ENCODE measurements around the gene TEX52. TPM values are rescaled to one million over a fixed set of nuclear protein-coding genes. Genes with fewer than 3 reads are reported as not detected.
"Not testable (repeated sequence)": the region's sequence is repeated elsewhere in the genome, so short reads cannot be mapped to it uniquely, and the experiment has no call there.

TEX52 gene
- total RNA-seq, 1 experiment from 2014 or later, result not detected

DNA sequence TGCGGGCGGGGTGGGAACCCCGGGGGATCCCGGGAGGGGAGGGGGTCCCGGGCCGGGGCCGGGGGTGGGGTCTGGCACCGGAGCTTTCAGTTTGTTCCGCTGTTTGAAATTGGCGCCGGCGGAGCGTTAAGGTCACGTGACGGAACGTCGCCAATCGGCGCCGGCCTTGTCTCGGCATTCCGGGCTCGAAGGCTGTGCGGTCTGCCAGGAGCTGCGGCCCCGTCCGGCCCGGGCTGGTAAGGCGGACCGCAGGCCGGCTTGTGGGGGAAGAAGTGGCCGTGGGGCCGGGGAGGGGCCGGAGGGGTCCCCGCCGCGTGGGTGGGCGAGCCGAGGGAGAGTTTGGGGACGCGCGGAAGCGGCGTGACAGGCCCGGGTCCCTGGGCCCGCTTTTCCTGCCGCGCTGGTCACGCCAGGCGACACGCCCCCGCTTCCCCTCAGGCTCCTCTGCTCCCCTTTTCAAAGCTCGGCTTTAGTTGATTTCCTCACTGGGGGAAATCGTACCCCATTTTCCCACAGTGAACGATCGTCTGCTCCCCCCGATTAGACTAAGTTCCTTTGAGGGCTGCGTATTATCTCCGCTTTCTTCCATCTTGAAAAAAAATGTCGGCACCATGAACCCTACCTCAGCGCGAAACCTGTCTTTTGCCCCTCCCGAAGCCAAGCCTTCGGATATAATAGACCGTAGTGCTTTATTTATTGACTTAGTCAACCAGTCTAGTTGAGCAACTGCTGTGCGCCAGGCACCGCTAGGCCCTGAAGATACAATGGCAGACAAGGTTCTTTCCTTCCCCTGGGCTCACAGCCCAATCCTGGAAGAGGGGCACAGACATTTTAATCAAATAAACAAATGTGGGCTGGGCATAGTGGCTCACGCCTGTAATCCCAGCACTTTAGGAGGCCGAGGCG lies 20.5 kb upstream of the TEX52 start, which contains the start of the genes FOXM1 and RHNO1:
TSS of gene FOXM1 (minus strand) at position 128 of the 906 bp plus-strand sequence. CDS start 2,696 bp downstream, outside the sequence.
TSS of gene RHNO1 (plus strand) at position 177 of the 906 bp plus-strand sequence. CDS start 8,144 bp downstream, outside the sequence.
- DNase-seq (ENCODE audit: low read depth, low spot score), result peak; percentile 86
- in situ Hi-C loops (cut with HindIII; ENCODE audit: low pct_unique_long_range_greater_than_20kb, low sequenced_read_pairs), result no loop called here

DNA sequence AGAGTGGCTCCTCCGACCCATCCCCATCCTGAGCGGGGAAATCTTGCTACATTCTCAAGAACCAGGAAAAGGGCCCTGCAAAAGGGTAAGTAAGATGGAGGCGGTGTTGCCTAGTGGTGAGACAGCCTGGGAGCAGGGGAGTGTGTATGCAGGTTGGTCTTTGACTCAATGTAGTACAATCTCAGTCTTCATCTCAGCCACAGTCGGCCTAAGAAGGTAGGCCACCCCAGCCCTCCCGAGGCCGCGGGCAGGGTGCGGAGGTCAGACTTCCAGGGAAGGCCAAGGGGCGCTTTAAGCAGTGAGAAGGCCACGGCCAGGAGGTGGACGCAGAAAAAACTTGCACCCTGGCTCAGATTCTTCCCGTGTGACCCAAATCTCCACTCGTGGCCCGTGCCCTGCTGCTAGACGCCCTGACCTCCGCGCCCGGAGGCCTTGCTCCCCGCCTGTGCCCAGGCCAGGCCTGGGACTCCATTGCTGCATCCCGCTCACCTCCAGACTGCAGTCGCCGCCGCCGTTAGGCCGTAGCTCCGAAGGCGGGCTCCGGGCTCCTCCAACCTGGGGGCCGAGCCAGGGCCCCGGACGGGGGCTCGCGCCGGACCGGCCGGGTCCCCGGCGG lies 19.7 kb upstream of the TEX52 start:
- in situ Hi-C loops (cut with HindIII; ENCODE audit: low pct_unique_long_range_greater_than_20kb, low sequenced_read_pairs), result no loop called here
- no peak for DNase-seq (ENCODE audit: low read depth, low spot score)

DNA sequence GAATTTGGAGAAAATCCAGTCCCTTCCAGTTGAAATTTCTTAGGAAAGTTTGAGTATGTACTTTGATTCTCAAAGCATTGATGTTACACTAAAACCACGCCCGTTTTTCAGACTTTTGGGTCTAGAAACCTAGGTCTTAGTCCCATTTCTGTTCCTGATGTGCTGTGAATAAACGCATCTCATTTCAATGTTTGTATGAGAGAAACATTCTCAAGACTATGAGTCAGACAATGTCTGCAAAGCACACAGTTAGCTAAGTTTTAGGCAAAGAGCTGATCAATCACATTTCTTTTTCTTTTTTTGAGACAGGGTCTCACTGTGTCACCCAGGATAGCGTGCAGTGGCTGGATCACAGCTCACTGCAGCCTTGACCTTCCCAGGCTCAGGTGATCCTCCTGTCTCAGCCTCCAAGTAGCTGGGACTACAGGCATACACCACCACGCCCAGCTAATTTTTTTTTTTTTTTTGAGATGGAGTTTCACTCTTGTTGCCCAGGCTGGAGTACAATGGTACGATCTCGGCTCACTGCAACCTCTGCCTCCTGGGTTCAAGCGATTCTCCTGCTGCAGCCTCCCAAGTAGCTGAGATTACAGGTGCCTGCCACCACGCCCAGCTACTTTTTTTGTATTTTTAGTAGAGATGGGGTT lies 12.3 kb upstream of the TEX52 start:
- DNase-seq (ENCODE audit: low read depth, low spot score); in situ Hi-C loops (cut with HindIII; ENCODE audit: low pct_unique_long_range_greater_than_20kb, low sequenced_read_pairs): not testable (repeated sequence)

DNA sequence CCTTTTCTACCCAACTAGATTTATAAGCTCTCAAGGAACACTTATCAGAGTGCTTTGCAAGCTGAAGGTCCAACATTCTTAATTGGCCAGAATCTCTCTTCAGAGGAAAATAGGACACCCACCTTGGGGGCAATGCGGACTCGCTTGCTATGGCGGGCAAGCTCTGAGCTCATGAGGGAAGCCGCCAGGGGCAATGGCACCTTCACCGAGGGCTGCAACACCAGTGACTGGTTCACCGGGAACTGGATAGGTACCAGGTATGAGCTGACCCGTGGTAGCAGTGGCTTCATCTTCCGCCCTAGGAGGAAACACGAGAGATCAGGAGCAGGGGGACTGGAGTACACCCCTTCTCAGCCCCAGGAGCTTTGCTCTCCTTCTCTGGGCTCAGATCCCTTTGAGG lies 7.4 kb upstream of the TEX52 start:
- in situ Hi-C loops (cut with HindIII; ENCODE audit: low pct_unique_long_range_greater_than_20kb, low sequenced_read_pairs), result no loop called here
- no peak for DNase-seq (ENCODE audit: low read depth, low spot score)

DNA sequence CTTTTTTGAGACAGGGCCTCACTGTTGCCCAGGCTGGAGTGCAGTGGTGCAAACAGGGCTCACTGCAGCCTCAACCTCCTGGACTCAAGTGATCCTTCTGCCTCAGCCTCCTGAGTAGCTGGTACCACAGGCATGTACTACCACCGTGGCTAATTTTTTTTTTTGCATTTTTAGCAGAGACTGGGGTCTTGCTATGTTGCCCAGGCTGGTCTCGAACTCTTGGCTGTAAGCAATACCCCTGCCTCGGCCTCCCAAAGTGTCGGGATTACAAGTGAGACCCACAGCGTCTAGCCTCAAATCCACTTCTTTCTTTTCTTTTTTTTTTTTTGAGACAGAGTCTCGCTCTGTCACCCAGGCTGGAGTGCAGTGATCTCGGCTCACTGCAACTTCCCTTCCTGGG lies 6.6 kb upstream of the TEX52 start:
- DNase-seq (ENCODE audit: low read depth, low spot score); in situ Hi-C loops (cut with HindIII; ENCODE audit: low pct_unique_long_range_greater_than_20kb, low sequenced_read_pairs): not testable (repeated sequence)

DNA sequence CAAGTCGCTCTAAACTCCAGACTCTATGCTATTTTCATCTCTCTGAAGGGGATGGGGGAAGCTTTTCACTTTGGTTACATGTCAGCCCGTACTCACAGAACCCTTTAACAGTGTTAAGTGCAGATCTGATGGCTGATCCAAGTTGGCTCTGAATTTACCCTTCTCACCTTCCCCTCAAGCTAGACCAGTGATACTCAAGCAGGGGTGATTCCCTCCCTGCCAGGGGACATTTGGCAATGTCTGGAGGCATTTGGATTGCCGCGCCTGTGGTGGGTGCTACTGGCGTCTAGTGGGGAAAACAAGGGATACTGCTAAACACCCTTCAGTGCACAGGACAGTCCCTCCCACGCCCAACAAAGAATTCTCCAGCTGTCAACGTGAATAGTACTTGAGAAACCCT lies 6.0 kb upstream of the TEX52 start:
- DNase-seq (ENCODE audit: low read depth, low spot score), result no peak
- in situ Hi-C loops (cut with HindIII; ENCODE audit: low pct_unique_long_range_greater_than_20kb, low sequenced_read_pairs), result no loop called here

DNA sequence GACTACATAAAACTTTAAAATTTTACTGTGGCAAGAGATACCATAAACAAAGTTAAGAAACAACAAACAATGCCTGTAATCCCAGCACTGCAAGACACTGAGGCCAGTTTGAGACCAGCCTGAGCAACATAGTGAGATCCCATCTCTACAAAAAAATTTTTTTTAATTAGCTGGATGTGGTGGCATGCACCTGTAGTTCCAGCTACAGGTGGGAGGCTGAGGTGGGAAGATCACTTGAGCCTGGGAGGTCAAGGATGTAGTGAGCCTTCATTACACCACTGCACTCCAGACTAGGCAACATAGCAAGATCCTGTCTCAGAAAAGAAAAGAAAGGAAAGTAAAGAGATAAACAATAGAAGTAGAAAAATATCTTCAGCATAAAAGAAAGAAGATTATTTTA lies 3.3 kb upstream of the TEX52 start:
- DNase-seq (ENCODE audit: low read depth, low spot score), result no peak
- in situ Hi-C loops (cut with HindIII; ENCODE audit: low pct_unique_long_range_greater_than_20kb, low sequenced_read_pairs), result no loop called here

DNA sequence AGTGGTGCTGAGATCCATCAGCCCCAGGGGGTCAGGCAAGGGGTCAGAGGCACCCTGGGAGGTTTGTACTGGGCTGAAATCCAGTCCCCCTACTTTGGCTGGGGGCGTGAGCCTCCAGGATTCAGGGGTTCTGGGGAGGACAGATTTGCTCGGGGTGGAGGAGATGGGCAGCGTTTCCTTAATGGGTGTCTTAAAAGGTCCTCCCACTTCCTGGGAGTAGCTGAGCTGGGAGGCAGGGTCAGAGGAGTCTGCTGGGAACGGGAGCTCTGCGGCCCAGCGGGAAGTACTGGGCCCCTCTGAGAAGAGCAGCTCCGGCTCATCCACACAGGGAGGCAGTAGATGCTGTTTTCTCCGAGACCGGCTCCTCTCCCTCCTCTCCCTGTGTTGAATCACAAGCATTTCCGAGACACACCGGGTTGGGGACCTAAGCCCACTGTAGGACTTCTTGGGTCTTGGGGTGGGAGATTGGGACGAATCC lies 2.1 kb upstream of the TEX52 start:
- in situ Hi-C loops (cut with HindIII; ENCODE audit: low pct_unique_long_range_greater_than_20kb, low sequenced_read_pairs), result no loop called here
- no peak for DNase-seq (ENCODE audit: low read depth, low spot score)

DNA sequence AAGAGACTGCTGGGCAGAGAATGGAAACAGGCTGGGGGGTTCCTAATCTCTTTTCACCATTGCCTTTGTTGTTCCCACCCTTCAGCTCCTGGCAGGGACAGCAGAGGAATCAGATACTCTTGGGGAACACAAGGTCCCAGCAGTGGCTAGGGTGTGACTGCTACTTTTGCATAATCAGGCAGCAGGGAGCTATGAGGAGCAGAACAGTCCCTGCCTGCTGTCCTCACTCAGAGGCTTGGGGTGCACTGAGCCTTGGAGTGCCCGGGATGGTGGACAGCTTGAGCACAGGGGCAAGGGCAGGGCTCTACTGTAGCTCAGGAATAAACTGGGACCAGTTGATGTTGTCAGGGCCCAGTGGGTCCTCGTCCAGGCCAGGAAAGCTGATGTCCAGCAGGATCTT lies 1.5 kb upstream of the TEX52 start:
- in situ Hi-C loops (cut with HindIII; ENCODE audit: low pct_unique_long_range_greater_than_20kb, low sequenced_read_pairs), result no loop called here
- DNase-seq (ENCODE audit: low read depth, low spot score), result no peak

DNA sequence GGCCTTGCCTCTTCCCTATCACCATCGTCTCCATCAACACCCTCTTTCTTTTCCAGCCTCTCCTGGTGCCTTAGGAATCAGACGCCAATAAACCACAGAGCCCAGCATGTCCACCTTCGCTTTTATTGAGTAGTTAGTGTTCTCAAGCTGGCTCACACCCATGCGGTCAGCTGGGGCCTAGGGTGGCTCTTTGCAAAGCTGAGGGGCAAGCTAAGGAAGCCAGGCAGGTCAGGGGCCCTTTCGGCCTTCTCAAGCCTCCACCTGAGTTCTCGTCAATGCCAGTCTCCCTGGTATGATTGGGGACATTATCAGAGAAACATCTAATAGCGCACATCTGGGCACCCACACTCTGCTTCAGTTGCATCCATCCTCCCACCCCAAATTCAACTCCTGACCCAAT lies 737 bp upstream of the TEX52 start:
- no peak for DNase-seq (ENCODE audit: low read depth, low spot score)
- in situ Hi-C loops (cut with HindIII; ENCODE audit: low pct_unique_long_range_greater_than_20kb, low sequenced_read_pairs), result no loop called here

DNA sequence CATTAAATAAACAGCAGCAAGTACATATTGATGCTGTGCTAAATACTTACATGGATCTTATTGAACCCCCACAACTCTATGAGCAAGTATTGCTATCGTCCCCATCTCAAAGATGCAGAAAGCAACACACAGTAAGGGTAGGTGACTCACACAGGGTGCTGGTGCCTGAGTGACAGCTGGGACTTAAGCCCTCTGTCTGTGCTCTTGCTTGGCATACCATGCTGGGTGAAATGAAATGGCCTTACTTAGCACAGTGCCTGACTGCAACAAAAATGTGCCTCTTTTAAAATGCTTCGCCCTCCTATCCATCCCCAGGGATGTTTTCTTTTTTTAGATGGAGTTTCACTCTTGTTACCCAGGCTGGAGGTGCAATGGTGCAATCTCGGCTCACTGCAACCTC lies 788 bp downstream of the TEX52 start:
- DNase-seq (ENCODE audit: low read depth, low spot score), result no peak
- in situ Hi-C loops (cut with HindIII; ENCODE audit: low pct_unique_long_range_greater_than_20kb, low sequenced_read_pairs), result no loop called here

DNA sequence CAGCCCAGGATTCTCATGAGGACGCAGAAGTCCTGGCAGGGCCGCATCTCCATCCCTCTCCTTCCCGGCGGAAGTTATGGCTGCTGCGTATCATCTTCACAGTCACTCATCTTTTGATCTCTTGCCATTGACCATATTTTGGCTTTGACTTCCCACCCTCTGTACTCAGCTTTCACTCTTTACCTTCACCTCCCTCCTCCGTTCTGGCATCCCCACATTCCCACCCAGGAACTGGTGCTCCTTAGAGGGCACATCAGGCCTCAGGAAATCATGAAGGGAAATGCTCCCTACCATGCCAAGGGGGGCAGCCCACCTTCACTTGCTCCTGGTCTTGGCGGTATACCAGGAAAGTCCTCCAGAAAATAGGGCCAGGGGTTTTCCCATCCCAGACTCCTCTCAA lies 1.3 kb downstream of the TEX52 start:
- in situ Hi-C loops (cut with HindIII; ENCODE audit: low pct_unique_long_range_greater_than_20kb, low sequenced_read_pairs), result no loop called here
- DNase-seq (ENCODE audit: low read depth, low spot score), result no peak

DNA sequence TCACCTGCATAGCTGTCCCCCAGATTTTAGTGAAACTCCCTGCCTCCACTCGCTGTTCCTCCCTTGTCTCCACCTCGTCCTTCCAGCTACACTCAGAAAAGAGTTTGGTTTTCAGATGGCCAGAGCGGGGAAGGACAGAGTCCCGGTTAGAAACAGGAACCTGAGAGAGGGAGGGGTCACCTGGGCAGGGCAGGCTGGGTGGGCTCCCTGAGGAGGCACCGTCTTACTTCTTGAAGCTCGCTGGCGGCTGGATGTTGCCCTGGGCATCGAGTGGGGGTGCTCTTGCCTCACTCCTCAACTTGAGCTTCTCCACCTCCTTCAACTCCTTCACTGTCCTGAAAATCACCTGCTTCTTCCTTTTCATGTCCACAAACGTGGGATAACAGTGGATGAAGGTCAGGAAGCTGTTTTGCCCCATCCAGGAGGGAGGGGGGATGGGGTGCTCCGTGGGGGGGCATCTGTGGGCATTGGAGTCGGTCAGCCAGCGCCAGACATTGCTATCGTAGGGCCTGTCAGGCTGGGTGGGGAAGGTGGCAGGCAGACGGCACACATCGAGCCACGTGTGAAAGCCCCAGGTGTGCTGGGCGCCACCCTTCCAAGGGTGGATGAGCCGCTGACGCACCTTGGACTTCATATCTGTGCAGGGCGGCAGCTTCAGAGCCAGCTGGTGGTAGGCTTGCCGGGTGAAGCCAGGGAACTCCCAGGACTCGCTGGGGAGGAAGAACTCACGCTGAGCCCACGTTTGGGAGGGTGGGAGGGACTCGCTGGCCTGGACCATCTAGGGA lies 2.0 kb downstream of the TEX52 start:
- in situ Hi-C loops (cut with HindIII; ENCODE audit: low pct_unique_long_range_greater_than_20kb, low sequenced_read_pairs), result no loop called here
- DNase-seq (ENCODE audit: low read depth, low spot score), result no peak

DNA sequence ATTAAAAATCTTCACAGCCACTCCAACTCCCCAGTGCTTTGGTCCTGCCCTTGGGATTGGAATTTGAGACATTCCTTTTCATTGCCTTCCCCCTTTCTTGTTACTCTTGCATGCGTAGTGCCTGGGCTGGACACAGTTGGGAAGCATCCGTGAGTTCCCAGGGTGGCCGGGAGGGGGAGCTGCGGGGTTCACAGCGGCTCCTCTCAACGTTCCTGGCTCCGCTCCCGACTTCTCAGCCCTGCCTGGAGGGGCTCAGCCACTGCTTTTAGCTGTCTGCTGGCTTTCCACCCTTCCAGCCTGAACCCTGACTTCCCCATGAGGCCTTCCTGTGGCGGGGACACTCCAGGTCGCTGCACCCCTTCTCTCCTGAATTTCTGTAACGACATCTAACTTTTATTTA lies 3.2 kb downstream of the TEX52 start:
- in situ Hi-C loops (cut with HindIII; ENCODE audit: low pct_unique_long_range_greater_than_20kb, low sequenced_read_pairs), result no loop called here
- peak; percentile 88 for DNase-seq (ENCODE audit: low read depth, low spot score)

DNA sequence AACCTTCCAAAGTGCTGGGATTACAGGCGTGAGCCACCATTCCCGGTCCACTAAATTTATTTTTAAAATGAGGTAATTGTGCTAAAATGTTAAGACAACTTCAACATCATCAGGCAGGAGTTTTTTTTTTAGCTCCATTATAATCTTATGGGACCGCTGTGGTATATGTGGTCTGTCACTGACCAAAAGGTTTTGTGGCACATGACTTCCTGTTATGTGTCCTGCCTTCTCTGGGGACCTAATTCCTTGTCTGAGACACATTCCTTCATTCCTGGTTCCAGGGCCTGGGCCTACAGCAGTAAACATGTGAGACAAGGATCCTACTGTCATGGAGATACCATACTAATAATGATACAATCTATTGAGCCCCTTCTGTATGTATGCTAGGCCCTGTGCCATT lies 4.9 kb downstream of the TEX52 start:
- in situ Hi-C loops (cut with HindIII; ENCODE audit: low pct_unique_long_range_greater_than_20kb, low sequenced_read_pairs), result no loop called here
- DNase-seq (ENCODE audit: low read depth, low spot score), result peak; percentile 34

DNA sequence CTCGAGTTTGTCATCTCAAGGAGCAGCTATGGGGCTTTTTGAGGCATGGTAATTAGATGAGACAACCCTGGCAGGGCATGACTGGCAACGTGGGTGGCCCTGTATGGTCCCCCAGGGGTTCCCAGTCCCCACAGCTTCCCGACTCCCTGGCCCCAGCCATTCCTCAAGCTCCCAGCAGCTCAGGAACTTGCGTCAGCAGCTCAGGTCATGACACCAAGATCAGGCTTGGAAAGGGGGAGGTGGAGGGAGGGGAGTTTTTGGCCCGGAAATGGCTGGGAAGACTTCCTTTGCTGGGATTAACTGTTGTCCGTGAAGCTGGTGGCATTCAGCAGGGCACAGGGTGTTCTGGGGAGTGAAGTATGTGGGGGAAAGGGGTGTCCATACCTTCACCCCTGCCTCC lies 11.6 kb downstream of the TEX52 start:
- in situ Hi-C loops (cut with HindIII; ENCODE audit: low pct_unique_long_range_greater_than_20kb, low sequenced_read_pairs), result no loop called here
- DNase-seq (ENCODE audit: low read depth, low spot score), result no peak

DNA sequence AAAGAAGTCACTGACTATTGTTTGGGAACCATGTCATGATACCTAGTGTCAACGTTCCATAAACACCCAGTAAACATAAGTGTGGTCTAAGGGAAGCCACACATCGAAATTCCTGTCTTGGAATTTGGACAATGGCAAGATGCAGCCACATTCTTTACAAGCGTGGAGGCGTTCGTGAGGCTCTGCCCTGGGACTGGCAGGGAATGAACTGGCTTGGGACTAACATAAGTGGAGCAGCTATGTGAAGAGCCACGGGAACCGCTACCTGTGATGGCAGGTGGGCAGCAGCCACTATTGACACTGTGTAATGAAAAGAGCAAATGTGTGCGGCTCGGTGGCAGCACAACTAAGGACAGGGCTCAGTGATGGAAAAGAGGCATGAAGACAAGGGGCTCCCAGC lies 12.1 kb downstream of the TEX52 start:
- no peak for DNase-seq (ENCODE audit: low read depth, low spot score)
- in situ Hi-C loops (cut with HindIII; ENCODE audit: low pct_unique_long_range_greater_than_20kb, low sequenced_read_pairs), result no loop called here

DNA sequence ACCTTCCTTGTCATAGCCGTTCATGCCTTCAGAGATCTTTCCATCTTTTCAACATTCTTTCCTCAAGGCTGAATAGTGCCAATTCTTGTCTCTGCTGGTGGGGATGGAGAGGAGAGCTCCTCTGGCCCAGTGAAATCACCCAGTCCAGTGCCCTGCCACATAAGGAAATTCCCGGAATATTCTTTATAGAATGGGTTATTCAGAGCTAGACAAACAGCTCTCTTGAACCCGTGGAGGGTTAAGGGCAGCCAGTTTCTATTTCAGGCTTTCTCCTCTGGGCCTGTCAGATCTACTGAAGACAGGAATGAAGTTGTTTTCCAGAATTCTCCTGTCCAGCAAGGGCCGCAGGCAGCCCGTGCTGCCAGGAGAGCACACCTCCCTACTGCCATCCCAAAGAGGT lies 13.9 kb downstream of the TEX52 start:
- in situ Hi-C loops (cut with HindIII; ENCODE audit: low pct_unique_long_range_greater_than_20kb, low sequenced_read_pairs), result no loop called here
- DNase-seq (ENCODE audit: low read depth, low spot score), result peak; percentile 52

All from SK-MEL-5 (cell line).